Measurements from ENCODE around the gene DUSP22.

The DUSP22 gene

DNA sequence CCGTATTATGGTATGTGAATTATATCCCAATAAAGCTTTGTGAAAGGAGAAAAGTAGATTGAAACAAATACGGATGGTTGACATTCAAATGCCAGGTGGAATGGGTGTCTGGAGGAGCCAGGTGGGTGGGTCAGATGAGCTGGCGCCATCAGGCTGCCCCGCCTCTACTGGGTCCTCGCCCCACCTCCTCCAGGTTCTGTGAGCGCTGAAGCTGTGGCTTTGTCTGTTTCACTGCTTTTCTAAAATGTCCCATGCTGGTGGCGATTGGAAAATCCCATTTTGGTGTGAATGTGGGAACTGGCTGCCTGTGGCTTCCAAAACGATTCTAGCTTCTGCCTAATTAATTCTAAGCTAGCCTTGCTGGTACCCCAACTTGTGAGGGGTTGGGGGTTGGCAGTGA is 16.5 kb downstream of the DUSP22 start:
- no peak overlapping the region for H3K4me3 ChIP-seq (ENCODE audit: low read depth, low read length)

DNA sequence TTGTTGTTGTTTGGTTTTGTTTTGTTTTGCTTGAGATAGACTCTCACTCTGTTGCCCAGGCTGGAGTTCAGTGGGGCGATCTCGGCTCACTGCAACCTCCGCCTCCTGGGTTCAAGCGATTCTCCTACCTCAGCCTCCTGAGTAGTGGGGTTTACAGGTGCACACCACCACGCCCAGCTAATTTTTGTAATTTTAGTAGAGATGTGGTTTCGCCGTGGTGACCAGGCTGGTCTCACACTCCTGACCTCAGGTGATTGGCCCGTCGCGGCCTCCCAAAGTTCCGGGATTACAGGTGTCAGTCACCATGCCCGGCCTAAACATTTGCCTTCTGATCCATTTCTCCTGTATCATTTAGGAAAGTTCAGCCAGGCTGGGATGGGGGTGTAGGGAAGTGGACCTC is 17.7 kb downstream of the DUSP22 start:
- no peak overlapping the region for H3K4me3 ChIP-seq (ENCODE audit: low read depth, low read length)

DNA sequence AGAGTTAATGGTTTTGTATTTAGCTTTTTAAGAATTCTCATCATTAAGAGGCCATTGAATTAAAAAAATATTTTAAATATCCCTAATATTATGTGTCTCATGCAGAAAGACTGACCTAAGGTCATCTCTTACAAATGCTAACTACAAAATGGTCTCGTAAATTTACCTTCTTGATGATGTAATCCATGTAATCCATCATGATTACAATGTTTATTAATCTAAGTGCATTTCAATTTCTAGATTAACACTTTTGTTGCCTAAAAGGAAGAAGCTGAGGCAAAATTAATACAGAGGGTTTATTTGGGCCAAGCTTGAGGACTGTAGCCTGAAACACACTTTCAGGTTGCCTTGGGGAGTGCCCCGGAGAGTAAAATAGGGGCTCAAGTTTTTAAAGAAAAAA is 18.4 kb downstream of the DUSP22 start:
- no peak overlapping the region for H3K4me3 ChIP-seq (ENCODE audit: low read depth, low read length)

DNA sequence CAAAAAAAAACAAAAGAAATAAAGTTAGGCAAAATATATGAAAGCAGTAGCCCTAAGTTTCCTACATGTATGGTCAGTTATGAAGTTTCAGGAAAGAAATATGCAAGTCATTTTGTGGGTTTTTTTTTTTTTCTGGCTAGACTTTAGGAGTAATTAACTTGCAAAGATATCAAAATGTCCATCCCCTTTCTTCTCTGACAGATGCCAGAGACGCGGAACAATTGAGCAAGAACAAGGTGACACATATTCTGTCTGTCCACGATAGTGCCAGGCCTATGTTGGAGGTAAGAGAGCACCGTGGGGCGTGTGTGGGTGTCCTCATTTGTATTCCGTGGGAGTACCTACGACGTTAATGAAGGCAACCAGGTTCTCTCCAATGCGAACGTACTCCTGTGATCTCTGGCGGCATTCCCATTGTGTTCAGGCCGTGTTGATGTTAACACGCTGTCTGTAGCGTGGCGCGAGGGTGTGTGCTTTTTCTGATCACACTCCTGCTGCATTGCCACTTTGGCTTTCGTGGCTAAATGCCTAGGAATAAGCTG is 19.5 kb downstream of the DUSP22 start:
- no peak overlapping the region for H3K4me3 ChIP-seq (ENCODE audit: low read depth, low read length)

DNA sequence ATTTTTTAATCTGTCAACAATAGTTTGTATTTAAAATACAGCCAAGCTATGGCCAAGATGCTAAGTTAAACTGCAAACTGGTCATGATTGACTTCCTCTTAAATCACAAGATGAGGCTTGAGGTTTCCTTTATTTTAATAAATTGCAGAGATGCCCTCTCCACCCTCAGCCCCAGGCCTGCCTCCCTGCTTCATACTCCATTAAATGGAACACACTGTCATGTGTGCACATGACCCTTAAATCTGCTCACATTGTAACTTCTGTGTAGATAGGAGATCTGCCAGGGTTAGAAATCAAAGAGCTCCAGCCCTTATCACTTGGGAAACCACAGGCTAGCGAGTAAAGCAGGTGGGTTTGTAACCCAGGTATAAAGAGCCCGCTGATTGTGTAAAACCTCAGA is 20.8 kb downstream of the DUSP22 start:
- no peak overlapping the region for H3K4me3 ChIP-seq (ENCODE audit: low read depth, low read length)

DNA sequence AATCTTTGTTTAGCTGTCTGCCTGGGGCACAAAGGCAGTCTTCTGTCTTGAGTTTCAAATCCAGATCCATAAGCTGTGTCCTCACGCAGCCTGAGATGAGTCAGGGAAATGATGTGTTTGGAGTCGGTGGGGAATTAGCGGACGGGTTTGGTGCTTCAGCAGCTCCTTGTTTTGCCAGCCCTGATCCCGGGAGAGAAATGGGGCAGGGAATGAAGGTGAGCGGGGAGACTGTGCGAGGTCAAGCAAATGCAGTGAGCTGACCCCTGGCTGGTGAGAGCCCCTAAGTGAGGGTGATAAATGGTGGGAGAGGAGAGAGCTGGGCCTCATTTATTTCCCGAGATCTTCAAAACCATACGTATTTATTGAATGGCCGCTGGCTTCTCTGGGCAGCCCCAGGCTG is 21.6 kb downstream of the DUSP22 start:
- H3K4me3 ChIP-seq (ENCODE audit: low read depth, low read length): no peak overlapping the region

DNA sequence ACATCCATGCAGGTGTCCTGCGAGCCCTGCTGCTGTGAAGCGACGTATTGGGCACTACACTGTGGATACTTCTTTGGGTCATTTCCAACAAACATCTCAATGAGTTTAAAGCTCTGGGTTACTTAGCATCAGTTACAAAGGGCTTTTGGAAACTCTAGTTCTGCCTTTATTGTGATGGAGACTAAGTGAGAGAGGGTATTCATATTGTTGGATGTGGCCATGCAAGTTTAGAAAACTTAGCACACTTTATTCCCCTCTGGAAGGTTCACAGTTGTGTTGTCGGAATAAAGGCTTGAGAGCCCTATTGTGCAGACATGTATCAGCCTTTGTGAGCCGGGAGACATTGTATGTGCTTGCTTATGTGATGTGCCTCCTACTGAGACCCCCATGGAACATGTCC is 22.1 kb downstream of the DUSP22 start:
- no peak overlapping the region for H3K4me3 ChIP-seq (ENCODE audit: low read depth, low read length)

DNA sequence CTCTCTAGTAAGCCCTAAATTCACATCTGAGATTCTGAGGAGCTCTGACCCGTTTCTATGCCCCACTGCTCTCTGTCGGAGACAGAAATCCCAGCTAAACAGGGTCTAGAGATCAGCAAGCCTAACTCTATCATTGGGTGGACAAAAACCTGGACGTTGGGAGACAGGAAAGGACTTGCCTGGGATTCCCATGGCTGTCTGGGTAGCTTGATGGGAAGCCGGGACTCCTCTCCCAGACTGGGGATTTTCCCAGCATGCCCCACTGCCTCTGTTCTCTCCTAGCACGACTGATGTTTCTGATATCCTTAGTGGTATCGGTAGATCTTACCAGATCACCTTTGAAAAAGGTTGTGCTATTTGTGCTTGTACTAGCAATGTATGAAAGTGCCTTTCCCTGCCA is 22.9 kb downstream of the DUSP22 start:
- H3K4me3 ChIP-seq (ENCODE audit: low read depth, low read length): no peak overlapping the region

DNA sequence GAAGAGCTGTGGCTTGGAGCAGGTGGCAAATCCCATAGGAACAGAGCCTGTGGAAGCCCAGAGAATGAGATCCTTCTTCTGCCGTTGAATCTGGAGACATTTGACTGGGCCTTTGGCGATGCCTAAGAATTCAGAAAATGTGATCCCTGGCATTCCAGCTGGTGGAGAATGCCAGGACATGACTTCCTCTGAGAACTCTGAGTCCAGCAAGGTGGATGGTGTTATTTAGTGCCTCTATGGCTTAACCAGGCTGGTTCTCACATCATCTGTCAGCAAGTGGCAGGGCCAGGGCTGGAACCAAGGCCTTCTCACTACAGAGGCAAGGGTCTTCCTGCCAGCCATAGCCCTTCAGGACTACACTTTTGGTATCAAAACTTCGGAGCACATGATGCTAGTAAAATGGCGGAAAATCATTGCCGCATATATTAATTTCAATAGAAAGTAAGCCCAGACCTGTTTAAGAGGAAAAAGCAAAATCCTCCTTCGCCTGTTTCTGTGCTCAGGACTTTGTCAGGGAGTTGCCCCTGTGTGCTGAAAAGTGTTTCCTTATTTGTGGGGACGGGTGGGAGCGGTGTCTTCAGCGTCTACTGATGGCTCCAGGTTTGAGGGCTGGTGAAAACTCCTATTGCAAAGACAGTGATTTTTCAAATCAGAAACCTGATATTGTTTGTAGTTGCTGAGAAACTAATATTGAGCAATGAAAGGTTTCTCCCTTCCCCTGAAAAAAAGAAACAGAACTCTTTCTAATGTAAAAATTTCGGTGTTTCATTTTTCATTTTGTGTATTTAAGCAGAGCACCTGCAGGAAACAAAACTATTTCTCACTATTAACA is 23.9 kb downstream of the DUSP22 start:
- no peak overlapping the region for H3K4me3 ChIP-seq (ENCODE audit: low read depth, low read length)

DNA sequence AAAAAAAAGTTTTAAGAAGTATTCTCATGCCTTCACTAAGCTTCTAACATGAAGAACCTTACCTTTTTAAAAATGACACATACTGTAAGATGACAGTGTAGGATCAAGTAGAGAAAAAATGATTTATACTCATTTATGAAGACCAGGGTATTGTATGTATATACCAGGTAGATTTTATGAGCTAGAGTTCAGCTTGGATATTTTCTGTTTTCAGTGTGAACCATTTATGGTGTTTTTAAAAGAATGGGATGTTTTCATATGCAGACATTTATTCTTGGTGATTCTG is 24.4 kb downstream of the DUSP22 start:
- H3K4me3 ChIP-seq (ENCODE audit: low read depth, low read length): no peak overlapping the region

DNA sequence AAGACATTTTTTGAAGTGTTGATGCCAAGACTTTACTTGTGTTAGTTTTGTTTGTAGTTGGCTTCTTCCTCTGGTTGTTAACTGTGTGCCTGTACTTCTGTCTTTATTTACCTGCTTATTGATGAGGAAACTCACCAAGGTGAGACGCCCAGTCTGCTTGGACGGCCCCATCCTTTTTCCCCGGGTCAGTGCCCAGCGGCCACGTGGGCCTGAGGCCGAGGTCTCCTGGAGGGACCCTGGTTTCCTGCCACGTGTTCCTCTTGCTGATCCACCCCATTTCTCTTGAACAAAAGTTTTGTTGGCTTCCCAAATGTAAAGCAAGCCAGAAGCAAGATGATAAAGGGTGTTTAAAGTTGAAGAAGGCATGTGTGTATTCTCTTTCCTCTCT is 24.8 kb downstream of the DUSP22 start:
- H3K4me3 ChIP-seq (ENCODE audit: low read depth, low read length): no peak overlapping the region

DNA sequence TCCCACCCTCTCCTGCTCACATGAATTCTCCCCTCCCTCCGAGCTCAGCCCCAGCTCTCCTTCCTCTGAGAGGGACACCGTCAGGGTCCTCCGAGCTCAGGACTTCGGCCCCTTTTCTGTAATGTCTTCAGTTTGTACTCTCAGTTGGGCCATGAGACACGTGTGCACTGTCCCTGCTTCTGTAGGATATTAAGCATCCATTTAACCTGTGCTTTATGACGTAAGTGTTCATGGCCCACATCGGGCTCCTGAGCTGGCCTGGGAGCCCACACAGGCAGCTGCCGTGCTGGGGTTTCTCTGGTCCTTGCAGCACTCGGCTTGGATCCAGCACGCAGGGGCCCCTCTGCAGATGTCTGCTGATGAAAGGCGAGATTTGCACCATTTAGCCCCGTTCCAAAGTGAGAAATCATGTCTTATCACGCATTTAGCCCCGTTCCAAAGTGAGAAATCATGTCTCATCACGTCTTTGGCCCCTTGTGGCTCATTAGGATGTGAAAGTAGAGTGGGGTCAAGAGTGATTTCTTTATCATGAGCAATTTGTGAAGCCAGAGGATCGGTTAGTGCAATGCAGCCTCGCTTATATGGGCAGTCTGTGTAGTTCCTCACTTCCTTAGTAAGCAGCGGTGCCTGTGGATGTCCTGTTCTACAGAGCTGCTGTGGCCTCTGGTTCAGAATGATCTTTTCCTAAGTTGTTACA is 25.3 kb downstream of the DUSP22 start:
- no peak overlapping the region for H3K4me3 ChIP-seq (ENCODE audit: low read depth, low read length)

DNA sequence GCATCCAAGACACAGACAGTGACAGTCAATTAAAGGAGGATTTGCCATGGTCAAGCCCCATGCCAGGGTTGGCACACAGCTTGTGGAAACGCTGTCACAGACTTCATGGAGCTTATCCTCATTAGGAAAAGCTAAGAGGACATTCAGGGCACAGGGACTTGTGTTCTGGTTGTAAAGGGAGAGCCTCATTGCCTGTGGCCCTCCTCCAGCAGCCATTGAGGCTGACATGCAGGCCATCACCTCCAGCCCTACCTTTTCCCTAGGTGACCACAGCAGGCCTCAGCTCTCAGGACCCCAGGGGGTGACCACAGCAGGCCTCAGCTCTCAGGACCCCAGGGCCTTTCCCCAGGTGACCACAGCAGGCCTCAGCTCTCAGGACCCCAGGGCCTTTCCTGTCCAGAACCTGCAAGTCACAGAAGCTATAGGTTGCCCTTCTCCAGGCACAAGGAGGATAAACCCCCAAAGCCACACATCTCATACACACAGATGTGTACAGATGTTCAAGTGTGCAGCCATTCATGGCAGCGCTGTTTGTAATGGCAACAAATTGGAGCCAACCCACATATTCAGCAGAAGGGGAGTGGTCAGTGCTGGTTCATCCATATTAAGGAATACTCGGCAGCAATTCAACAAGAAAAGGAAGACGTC is 26.1 kb downstream of the DUSP22 start:
- no peak overlapping the region for H3K4me3 ChIP-seq (ENCODE audit: low read depth, low read length)

DNA sequence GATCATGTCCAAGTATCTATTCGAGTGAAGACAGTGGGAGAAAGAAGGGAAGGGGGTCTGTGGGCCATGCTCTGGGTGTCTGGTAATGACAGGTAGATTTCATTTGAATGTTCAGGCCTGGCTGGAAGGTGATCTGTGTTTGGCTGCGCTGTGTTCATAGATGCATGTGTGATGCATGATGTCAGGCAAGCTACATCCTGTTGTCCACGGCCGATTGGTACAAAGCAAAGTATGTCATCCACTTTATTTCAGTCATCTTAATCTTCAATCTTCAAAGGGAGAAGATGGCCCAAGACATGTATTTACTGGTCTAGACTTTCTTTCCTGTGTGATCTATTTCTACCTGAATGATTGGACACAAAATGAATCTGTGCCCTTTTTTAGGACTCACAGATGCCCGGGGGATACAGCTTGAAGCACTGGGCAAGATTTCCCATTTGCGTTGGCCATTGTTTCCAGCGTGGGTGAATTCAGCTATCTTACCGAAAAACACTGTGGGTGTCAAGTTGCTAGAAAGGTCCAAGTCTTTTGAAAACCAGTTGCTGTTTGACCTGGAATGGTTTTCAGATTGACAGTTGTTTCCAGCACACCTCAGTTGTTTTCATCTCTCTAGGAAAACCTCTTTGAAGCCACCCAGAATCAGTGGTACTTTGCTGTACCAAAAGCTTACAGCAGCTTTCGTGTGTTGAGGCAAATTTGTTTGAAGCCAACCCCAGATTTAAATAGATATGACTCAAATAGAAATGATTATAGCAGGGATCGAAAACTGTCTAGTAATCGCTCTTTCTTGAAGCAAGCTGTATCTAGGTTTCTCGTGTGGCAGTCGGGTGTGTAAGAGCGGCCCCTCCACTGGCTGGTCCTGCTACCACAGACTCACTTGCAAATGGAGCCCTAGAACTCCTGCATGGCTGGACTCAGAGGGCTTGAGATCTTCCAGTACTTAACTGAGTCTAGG is 27.2 kb downstream of the DUSP22 start:
- no peak overlapping the region for H3K4me3 ChIP-seq (ENCODE audit: low read depth, low read length)

DNA sequence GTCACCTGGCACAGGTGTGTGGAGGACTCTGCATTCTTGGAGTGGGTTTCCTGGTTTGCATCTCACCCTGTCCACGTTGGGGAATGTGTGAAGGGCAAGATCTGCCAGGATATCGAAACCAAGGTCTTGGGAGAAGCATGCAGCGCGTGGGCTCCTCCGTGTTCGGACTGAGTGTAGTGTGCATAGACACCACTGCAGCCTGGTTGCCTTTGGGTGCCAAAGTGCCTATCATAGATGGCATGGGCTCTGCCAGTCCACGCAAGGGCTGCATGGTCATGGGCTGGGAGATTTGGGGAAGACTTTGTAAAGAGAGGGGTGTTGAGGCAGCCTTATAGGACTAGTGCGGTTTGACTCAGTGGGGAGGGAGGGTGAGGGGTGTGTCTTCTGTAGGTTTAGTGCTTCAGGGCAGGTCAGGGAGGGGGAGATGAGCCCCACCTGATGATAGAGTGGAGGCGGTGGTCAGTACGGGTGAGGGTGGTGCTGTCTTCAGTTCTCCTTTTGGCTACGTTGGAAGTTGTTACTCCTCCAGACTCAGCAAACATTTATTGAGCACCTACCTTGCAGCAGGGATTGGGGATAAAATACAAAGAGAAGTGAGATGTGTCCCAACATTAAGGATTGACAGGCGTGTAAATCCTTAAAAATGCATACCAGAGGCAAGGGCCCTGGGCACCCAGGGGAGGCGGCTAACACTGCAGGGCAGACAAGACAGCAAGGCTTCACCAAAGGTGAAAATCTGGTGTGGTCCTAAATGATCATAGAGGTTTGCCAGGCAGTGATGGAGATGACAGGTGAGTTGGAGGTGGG is 28.3 kb downstream of the DUSP22 start:
- no peak overlapping the region for H3K4me3 ChIP-seq (ENCODE audit: low read depth, low read length)

DNA sequence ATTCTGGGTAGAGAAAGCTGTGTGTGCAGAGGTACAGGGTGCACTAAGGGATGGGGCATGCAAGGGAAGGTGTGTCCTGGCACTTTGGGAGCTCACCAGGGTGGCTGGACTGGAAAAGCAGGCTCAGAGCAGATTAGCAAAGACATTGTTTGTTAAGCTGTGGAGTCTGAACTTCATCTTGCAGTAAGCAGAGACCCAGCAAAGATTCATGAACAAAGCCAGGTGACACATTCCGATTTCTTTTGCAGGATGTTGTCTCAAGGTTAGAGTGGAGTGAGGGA is 28.8 kb downstream of the DUSP22 start:
- H3K4me3 ChIP-seq (ENCODE audit: low read depth, low read length): no peak overlapping the region

DNA sequence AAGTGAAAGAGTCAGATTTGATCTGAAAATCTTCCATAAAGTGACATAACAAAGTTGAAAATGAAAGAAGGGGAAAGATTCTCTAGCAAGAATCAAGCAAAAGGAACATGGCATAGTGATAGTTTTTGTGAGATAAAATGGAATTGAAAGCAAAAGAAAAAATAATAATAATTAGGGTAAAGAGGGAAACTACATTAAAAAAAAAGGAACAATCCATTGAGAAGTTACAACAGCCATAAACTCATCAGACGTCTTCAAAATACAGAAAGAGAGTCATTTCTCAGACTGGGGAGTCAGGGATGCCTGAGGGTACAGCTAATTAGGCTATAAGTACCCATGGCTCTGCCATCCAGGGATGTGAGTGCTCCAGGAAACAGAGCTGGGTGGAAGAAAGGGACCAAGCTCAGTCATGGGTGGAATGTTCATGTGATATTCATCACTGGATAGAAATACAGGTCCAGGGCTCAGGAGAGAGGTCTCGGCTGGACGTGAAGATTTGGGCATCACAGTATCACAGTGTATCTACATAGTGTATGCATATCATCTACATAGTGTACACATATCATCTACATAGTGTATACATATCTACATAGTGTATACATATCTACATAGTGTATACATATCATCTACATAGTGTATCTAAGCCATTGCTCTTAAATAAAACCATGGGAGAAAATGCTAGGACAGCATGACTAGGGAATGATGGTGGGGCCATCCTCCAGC is 29.4 kb downstream of the DUSP22 start:
- no peak overlapping the region for H3K4me3 ChIP-seq (ENCODE audit: low read depth, low read length)

DNA sequence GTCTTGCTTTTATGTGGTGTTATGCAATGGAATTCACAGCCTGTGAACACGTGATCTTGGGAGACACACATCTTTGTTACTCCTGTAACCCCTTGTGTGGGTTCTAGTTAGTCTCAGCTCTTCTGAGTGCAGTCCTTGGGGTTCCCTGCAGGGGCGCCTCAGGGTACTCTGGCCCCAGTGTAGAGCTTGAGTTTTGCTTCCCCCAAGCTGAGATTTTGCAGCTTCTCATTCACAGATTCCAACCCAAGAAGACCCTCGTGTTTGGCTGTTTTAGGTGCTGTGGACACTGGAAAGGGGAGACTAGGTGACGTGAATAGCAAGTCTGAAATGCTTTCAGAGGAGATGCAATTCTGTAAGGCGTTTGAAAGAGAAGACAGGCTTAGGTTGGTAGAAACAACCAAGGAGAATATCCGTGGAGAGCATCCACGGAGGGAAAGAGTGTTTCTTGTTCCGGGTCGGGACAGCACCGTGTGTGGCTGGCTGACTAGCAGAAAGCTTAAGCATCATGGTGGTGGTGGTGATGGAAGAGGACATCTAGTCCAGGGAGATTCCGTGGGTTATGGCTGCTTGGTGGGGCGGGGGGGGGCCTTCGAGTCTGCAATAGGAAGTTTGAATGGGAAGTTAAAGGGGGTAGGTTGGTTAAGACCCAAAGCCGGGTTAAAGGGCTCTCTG is 30.1 kb downstream of the DUSP22 start:
- no peak overlapping the region for H3K4me3 ChIP-seq (ENCODE audit: low read depth, low read length)

All from iPS-11a (cell line).